ENCODE results near the gene SNRPD1.

DNA sequence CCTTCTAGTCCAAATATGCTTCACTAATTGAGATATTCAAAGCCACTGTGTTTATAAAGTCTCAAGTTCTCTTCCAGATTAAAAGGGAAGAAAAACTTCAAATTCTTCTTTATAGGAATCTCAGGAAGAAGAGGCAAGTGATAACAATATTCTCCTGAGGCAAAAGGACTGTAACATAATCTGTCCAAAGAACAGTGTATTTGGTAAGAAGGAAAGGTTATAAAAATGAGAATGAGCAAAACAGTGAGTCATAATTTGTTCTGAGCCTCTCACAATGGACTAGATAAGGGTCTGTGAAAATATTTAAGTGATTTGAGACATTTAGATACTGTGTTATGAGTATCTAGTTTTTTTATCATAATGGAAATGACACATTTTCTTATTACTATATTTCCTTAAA, 44.3 kb downstream of the SNRPD1 start:
- TF ChIP-seq, protein P1, sequence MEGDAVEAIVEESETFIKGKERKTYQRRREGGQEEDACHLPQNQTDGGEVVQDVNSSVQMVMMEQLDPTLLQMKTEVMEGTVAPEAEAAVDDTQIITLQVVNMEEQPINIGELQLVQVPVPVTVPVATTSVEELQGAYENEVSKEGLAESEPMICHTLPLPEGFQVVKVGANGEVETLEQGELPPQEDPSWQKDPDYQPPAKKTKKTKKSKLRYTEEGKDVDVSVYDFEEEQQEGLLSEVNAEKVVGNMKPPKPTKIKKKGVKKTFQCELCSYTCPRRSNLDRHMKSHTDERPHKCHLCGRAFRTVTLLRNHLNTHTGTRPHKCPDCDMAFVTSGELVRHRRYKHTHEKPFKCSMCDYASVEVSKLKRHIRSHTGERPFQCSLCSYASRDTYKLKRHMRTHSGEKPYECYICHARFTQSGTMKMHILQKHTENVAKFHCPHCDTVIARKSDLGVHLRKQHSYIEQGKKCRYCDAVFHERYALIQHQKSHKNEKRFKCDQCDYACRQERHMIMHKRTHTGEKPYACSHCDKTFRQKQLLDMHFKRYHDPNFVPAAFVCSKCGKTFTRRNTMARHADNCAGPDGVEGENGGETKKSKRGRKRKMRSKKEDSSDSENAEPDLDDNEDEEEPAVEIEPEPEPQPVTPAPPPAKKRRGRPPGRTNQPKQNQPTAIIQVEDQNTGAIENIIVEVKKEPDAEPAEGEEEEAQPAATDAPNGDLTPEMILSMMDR (IDR thresholded peaks at IDR 0.05; ENCODE audit: borderline replicate concordance, extremely low read depth, low read length, poor library complexity, severe bottlenecking) = no peak
- TF ChIP-seq EZH2 (IDR thresholded peaks at IDR 0.05; ENCODE audit: borderline replicate concordance, low read depth, low read length, severe bottlenecking) = no peak
